ENCODE data around the gene CKMT1A.

The CKMT1A gene

DNA sequence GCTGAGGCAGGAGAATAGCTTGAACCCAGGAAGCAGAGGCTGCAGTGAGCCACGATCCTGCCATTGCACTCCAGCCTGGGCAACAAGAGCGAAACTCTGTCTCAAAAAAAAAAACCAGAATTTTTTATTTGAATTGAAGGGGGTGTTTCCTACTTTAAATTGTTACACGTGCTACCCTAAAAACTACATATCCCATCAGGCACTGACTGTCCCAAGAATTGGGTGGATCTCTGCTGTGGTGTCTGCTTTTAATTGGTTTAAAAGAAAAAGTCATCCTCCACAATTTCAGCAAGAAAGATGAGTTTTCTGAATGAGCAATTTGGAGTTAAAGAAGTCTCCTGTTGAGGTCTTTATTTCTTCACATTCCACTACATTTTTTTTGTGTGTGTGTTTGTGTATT lies 54.7 kb downstream of the CKMT1A start:
- DNase-seq (ENCODE audit: low read depth): no peak

All from GM04504 (cell line).